Stimulated activated CD8-positive, alpha-beta memory T cell treated with anti-CD3 and anti-CD28 coated beads, Interleukin-15, amount 100 ng/mL, for 24 hours (primary cell): ENCODE measurements around the gene LRRC8D.
A peak's percentile ranks its signal among the peaks of the same experiment; 100 is the strongest.

ENCODE experiments used
- DNase-seq: peaks from one replicate; pipeline ENCODE4 v3.0.0-alpha.2; 2020; ENCODE audit warnings: low read depth

The LRRC8D gene

GRCh38 chr1:89807503-89807902 is 13.3 kb upstream of the LRRC8D start:
- no peak for DNase-seq

GRCh38 chr1:89807983-89808382 is 12.8 kb upstream of the LRRC8D start:
- DNase-seq, result no peak

GRCh38 chr1:89808441-89809117 is 12.3 kb upstream of the LRRC8D start:
- no peak for DNase-seq

GRCh38 chr1:89809556-89809955 is 11.3 kb upstream of the LRRC8D start:
- DNase-seq, result no peak

- DNase-seq, result no peak
These were observed 10.5 kb upstream of the LRRC8D start for GRCh38 chr1:89810302-89810701.

- no peak for DNase-seq
These were observed 10.0 kb upstream of the LRRC8D start for GRCh38 chr1:89810880-89811279.

- no peak for DNase-seq
These were observed 7.8 kb upstream of the LRRC8D start for GRCh38 chr1:89812992-89813391.

GRCh38 chr1:89815040-89815439 is 5.8 kb upstream of the LRRC8D start:
- DNase-seq, result no peak

GRCh38 chr1:89815611-89816010 is 5.2 kb upstream of the LRRC8D start:
- DNase-seq, result no peak

GRCh38 chr1:89816366-89816765 is 4.5 kb upstream of the LRRC8D start:
- no peak for DNase-seq

- peak; percentile 30 for DNase-seq
These were observed 683 bp downstream of the LRRC8D start for GRCh38 chr1:89821322-89822108.

GRCh38 chr1:89822109-89822962 is 1.5 kb downstream of the LRRC8D start:
- DNase-seq, result no peak

GRCh38 chr1:89822999-89823628 is 2.3 kb downstream of the LRRC8D start:
- DNase-seq, result no peak

- DNase-seq, result no peak
These were observed 3.0 kb downstream of the LRRC8D start for GRCh38 chr1:89823679-89824292.

- no peak for DNase-seq
These were observed 5.8 kb downstream of the LRRC8D start for GRCh38 chr1:89826594-89826993.

- no peak for DNase-seq
These were observed 6.5 kb downstream of the LRRC8D start for GRCh38 chr1:89827330-89827729.

GRCh38 chr1:89827902-89828301 is 7.1 kb downstream of the LRRC8D start:
- DNase-seq, result no peak

GRCh38 chr1:89829186-89829585 is 8.4 kb downstream of the LRRC8D start:
- DNase-seq, result no peak

- DNase-seq, result no peak
These were observed 10.8 kb downstream of the LRRC8D start for GRCh38 chr1:89831462-89832120.

GRCh38 chr1:89832496-89833127 is 11.8 kb downstream of the LRRC8D start:
- DNase-seq, result no peak
